ENCODE results near the gene PLD3. TPM values are rescaled to one million over a fixed set of nuclear protein-coding genes. Genes with fewer than 3 reads are reported as not detected.
"Not testable (repeated sequence)": the region's sequence is repeated elsewhere in the genome, so short reads cannot be mapped to it uniquely, and the experiment has no call there.

The PLD3 gene
- total RNA-seq, 1 donor from 2014 or later: 227 TPM

DNA sequence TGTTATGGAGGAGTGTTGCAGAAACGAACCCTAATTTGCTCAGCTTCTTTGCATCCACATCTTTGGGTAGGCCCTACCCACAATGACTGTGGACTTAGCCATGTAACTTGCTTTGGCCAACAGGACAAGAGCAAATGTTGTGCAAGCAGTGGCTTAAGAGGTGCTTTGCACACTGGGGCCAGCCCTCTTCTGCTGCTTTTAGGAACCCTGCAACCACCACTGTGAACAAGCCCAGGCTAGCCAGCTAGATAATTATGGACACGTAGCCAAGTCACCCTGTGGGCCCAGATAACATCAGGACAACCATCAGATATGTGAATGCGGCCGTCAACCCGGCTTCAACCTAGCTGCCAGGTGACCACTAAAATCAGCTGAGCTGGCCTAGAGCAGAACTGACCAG is 17.4 kb upstream of the PLD3 start:
- DNase-seq (ENCODE audit: low spot score): no peak
- Mint-ChIP-seq H3K27ac (ENCODE audit: unreplicated experiment) (no peak overlapping the region), H3K9me3 (ENCODE audit: unreplicated experiment) (no peaks in the 10 kb centered on the region), H3K4me1 (ENCODE audit: unreplicated experiment) (no peaks in the 10 kb centered on the region), H3K36me3 (ENCODE audit: low read depth, unreplicated experiment) (peaks cover 41% of the 10 kb centered on the region), H3K27me3 (ENCODE audit: unreplicated experiment) (peaks cover 6% of the 10 kb centered on the region), H3K4me3 (ENCODE audit: unreplicated experiment) (peak overlapping the region; percentile 37)
- TF ChIP-seq, protein P1, sequence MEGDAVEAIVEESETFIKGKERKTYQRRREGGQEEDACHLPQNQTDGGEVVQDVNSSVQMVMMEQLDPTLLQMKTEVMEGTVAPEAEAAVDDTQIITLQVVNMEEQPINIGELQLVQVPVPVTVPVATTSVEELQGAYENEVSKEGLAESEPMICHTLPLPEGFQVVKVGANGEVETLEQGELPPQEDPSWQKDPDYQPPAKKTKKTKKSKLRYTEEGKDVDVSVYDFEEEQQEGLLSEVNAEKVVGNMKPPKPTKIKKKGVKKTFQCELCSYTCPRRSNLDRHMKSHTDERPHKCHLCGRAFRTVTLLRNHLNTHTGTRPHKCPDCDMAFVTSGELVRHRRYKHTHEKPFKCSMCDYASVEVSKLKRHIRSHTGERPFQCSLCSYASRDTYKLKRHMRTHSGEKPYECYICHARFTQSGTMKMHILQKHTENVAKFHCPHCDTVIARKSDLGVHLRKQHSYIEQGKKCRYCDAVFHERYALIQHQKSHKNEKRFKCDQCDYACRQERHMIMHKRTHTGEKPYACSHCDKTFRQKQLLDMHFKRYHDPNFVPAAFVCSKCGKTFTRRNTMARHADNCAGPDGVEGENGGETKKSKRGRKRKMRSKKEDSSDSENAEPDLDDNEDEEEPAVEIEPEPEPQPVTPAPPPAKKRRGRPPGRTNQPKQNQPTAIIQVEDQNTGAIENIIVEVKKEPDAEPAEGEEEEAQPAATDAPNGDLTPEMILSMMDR (IDR thresholded peaks at IDR 0.05; ENCODE audit: unreplicated experiment): no peak

DNA sequence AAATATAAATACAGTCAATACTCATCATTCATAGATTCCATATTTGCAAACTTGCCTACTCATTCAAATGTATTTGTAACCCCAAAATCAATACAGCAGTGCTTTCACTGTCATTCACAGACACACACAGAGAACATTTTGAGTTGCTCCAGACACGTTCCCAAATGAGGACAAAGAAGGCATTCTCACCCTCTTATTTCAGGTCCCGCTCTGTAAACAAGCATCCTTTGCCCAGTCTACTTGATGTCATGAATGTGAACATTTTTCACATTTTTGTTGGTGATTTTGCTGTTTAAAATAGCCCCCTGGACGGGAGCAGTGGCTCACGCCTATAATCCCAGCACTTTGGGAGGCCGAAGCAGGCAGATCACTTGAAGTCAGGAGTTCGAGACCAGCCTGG is 15.8 kb upstream of the PLD3 start:
- Mint-ChIP-seq H3K27ac (ENCODE audit: unreplicated experiment) (no peak overlapping the region), H3K27me3 (ENCODE audit: unreplicated experiment) (peaks cover 6% of the 10 kb centered on the region), H3K9me3 (ENCODE audit: unreplicated experiment) (no peaks in the 10 kb centered on the region), H3K36me3 (ENCODE audit: low read depth, unreplicated experiment) (peaks cover 35% of the 10 kb centered on the region), H3K4me3 (ENCODE audit: unreplicated experiment) (no peak overlapping the region), H3K4me1 (ENCODE audit: unreplicated experiment) (no peaks in the 10 kb centered on the region)
- TF ChIP-seq, protein P1 (IDR thresholded peaks at IDR 0.05; ENCODE audit: unreplicated experiment): no peak
- DNase-seq (ENCODE audit: low spot score): no peak

DNA sequence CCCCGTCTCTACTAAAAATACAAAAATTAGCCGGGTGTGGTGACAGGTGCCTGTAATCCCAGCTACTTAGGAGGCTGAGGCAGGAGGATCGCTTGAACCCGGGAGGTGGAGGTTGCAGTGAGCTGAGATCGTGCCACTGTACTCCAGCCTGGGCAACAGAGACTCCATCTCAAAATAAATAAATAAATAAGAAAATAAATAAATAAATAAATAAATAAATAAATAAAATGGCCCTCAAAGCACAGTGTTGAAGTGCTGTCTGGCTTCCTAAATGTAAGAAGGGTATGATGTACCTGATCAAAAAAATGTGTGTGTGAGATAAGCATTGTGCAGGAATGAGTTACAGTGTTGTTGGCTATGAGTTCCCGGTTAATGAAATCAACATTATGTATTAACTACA is 15.4 kb upstream of the PLD3 start:
- H3K27me3 Mint-ChIP-seq (ENCODE audit: unreplicated experiment); DNase-seq (ENCODE audit: low spot score); H3K4me3 Mint-ChIP-seq (ENCODE audit: unreplicated experiment); H3K9me3 Mint-ChIP-seq (ENCODE audit: unreplicated experiment); H3K27ac Mint-ChIP-seq (ENCODE audit: unreplicated experiment); H3K4me1 Mint-ChIP-seq (ENCODE audit: unreplicated experiment): not testable (repeated sequence)
- peaks cover 35% of the 10 kb centered on the region for H3K36me3 Mint-ChIP-seq (ENCODE audit: low read depth, unreplicated experiment)

DNA sequence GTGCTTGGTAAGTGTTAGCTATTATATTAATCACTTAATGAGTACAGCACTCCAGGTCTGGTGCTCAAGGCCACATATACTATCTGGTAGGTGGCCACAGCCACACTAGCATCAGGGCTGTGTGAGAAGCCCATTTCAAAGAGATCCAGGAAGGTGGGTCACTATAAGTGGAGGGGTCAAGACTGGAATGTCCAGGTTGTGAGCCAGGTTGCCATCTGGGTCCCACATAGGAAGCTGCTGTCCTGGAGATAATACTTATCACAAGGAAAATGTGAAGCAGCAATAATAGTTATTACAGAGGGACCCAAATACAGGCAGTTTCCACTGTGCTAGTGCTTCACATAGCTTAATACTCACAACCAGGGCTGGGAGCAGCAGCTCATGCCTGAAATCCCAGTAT is 13.4 kb upstream of the PLD3 start:
- peaks cover 4% of the 10 kb centered on the region for H3K27me3 Mint-ChIP-seq (ENCODE audit: unreplicated experiment)
- no peak overlapping the region for H3K27ac Mint-ChIP-seq (ENCODE audit: unreplicated experiment)
- peaks cover 24% of the 10 kb centered on the region for H3K36me3 Mint-ChIP-seq (ENCODE audit: low read depth, unreplicated experiment)
- H3K4me3 Mint-ChIP-seq (ENCODE audit: unreplicated experiment): no peak overlapping the region
- no peaks in the 10 kb centered on the region for H3K9me3 Mint-ChIP-seq (ENCODE audit: unreplicated experiment)
- TF ChIP-seq, protein P1 (IDR thresholded peaks at IDR 0.05; ENCODE audit: unreplicated experiment): no peak
- no peak for DNase-seq (ENCODE audit: low spot score)
- no peaks in the 10 kb centered on the region for H3K4me1 Mint-ChIP-seq (ENCODE audit: unreplicated experiment)

DNA sequence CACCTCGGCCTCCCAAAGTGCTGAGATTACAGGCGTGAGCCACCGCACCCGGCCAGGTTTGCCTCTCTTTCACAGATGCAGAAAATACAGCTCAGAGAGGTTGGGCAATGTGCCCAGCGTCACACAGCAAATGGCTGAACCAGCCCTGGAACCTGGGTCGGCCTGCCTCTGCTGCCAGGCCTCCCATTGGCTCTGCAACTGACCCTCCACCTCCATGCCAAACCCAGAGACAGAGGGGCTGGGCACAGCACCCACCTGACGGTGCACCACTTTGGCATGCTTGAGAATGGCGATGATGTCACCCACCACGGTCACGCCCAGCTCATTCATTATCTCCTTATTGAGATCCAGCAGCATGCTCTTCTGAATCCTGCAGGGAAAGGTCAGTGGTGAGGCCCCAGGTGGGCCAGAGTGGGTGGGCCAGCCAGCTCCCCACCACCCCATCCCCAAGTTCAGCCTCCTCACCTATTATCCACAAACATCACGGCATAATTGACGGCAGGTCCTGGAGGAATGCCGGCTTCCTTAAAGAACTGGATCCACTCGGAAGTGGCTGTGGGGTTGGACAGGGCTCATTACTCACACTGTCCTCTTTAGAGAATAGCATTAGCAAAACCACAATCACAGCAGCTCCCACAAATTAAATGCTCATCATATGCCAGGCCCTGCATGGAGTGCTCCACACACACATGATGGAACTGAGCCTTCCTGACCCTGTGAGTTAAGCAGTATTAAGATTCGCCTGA is 12.5 kb upstream of the PLD3 start:
- no peak for DNase-seq (ENCODE audit: low spot score)
- Mint-ChIP-seq H3K9me3 (ENCODE audit: unreplicated experiment) (no peaks in the 10 kb centered on the region), H3K27me3 (ENCODE audit: unreplicated experiment) (peaks cover 4% of the 10 kb centered on the region), H3K4me1 (ENCODE audit: unreplicated experiment) (no peaks in the 10 kb centered on the region), H3K4me3 (ENCODE audit: unreplicated experiment) (no peak overlapping the region), H3K36me3 (ENCODE audit: low read depth, unreplicated experiment) (peaks cover 20% of the 10 kb centered on the region), H3K27ac (ENCODE audit: unreplicated experiment) (no peak overlapping the region)
- TF ChIP-seq, protein P1 (IDR thresholded peaks at IDR 0.05; ENCODE audit: unreplicated experiment): no peak
